Amniotic stem cell (primary cell): ENCODE data around the gene GTSE1.
"Not testable (repeated sequence)": the region's sequence is repeated elsewhere in the genome, so short reads cannot be mapped to it uniquely, and the experiment has no call there.

Experiments
- DNase-seq: peaks from one replicate; lab custom pipeline; 2025; lab: John Stamatoyannopoulos, UW

The GTSE1 gene

GRCh38 chr22:46296257-46297150 lies at the start of gene GTSE1:
Gene GTSE1, plus strand, starts transcription at chr22:46296870. Its CDS starts 531 bp downstream, at chr22:46297401.
- peak; percentile 87 for DNase-seq

- DNase-seq: no peak
These were observed 49.2 kb upstream of the GTSE1 start for GRCh38 chr22:46247443-46247975.

GRCh38 chr22:46250035-46250782 lies 46.5 kb upstream of the GTSE1 start, which contains the start of gene CDPF1:
Gene CDPF1, minus strand, starts transcription at chr22:46250293. Its CDS starts 2,009 bp downstream, at chr22:46248284.
- DNase-seq: peak; percentile 69

GRCh38 chr22:46250783-46251125 lies 45.9 kb upstream of the GTSE1 start:
- DNase-seq: no peak

- no peak for DNase-seq
These were observed 45.4 kb upstream of the GTSE1 start for GRCh38 chr22:46251266-46251665.

GRCh38 chr22:46251816-46252380 lies 44.8 kb upstream of the GTSE1 start:
- DNase-seq: no peak

- DNase-seq: no peak
These were observed 40.2 kb upstream of the GTSE1 start for GRCh38 chr22:46256358-46256958.

GRCh38 chr22:46259374-46259773 lies 37.3 kb upstream of the GTSE1 start:
- DNase-seq: no peak

- no peak for DNase-seq
These were observed 36.6 kb upstream of the GTSE1 start for GRCh38 chr22:46260038-46260437.

- DNase-seq: no peak
These were observed 34.0 kb upstream of the GTSE1 start for GRCh38 chr22:46262449-46263215.

GRCh38 chr22:46263216-46263590 lies 33.5 kb upstream of the GTSE1 start, which contains the start of gene PKDREJ:
Gene PKDREJ, minus strand, starts transcription at chr22:46263343. Its CDS starts 21 bp downstream, at chr22:46263322.
- DNase-seq: no peak

- not testable (repeated sequence) for DNase-seq
These were observed 32.1 kb upstream of the GTSE1 start for GRCh38 chr22:46264520-46264919.

GRCh38 chr22:46265627-46266026 lies 31.0 kb upstream of the GTSE1 start:
- not testable (repeated sequence) for DNase-seq

- DNase-seq: peak; percentile 33
These were observed 29.0 kb upstream of the GTSE1 start, which contains the start of gene TTC38 for GRCh38 chr22:46267431-46268279. Gene TTC38, plus strand, starts transcription at chr22:46268008. Its CDS starts 32 bp downstream, at chr22:46268040.

GRCh38 chr22:46269564-46269963 lies 27.1 kb upstream of the GTSE1 start:
- no peak for DNase-seq

- DNase-seq: no peak
These were observed 24.5 kb upstream of the GTSE1 start for GRCh38 chr22:46272196-46272595.

GRCh38 chr22:46272762-46273431 lies 23.8 kb upstream of the GTSE1 start:
- DNase-seq: no peak

GRCh38 chr22:46273432-46274148 lies 23.1 kb upstream of the GTSE1 start:
- no peak for DNase-seq

- DNase-seq: no peak
These were observed 22.3 kb upstream of the GTSE1 start for GRCh38 chr22:46274381-46274780.
